SK-N-SH (cell line): ENCODE results near the gene BLID. TPM values are rescaled to one million over a fixed set of nuclear protein-coding genes. Genes with fewer than 3 reads are reported as not detected.

Experiments
- CTCF ChIA-PET: fragments of 300-600, 350-600 bp; formaldehyde crosslinking; extraction: SDS; loops from one replicate; lab custom pipeline; 2021; lab: Yijun Ruan, JAX
- POLR2A ChIA-PET: fragments of 350-600 bp; sonication (Branson Sonifier 250); formaldehyde crosslinking; extraction: SDS; loops from one replicate; lab custom pipeline; 2020; ENCODE audit warnings: antibody characterized with exemption, inconsistent platforms; lab: Yijun Ruan, JAX
- DNase-seq: peaks from one replicate; pipeline ENCODE4 v3.0.0; 2012
- H2AFZ ChIP-seq: fragments of 200-600 bp; sonication (generic); 2 replicates; pipeline ENCODE4 v1.8.1; 2016; ENCODE audit warnings: antibody characterized with exemption, mild to moderate bottlenecking, low read depth
- H3F3A ChIP-seq: fragments of 200-600 bp; sonication (generic); replicated peaks from 2 replicates; pipeline ENCODE3; 2016; ENCODE audit warnings: antibody characterized with exemption, mild to moderate bottlenecking; ENCODE audit not compliant: insufficient read depth
- H3K27ac ChIP-seq, 2 experiments: fragments of 200-500 bp in 1 of 2; fragments of 200-600 bp in 1 of 2; sonication (Bioruptor generic) in 1 of 2; sonication (generic), shearing (Covaris generic) in 1 of 2; 2 replicates each; pipeline versions ENCODE4 v1.5.1 to v1.6.1; 2014 to 2016; ENCODE audit warnings: low read depth in 2 of 2, inconsistent platforms in 1 of 2, low read length in 1 of 2, mild to moderate bottlenecking in 1 of 2, mixed read lengths in 1 of 2
- H3K27me3 ChIP-seq: fragments of 200-600 bp; sonication (generic), shearing (Covaris generic); 2 replicates; pipeline ENCODE4 v1.6.1; 2016; ENCODE audit warnings: mixed run types; ENCODE audit not compliant: insufficient read depth
- H3K36me3 ChIP-seq, 2 experiments: fragments of 200-500 bp in 1 of 2; fragments of 200-600 bp in 1 of 2; sonication (Bioruptor generic) in 1 of 2; sonication (generic) in 1 of 2; replicated peaks in 1 of 2; 2 replicates each; pipeline versions ENCODE3 to v1.5.1; 2014 to 2016; ENCODE audit warnings: low read length in 1 of 2, mild to moderate bottlenecking in 1 of 2; ENCODE audit not compliant: insufficient read depth in 2 of 2, control insufficient read depth in 1 of 2
- H3K4me1 ChIP-seq, 2 experiments: fragments of 200-500 bp in 1 of 2; fragments of 200-600 bp in 1 of 2; sonication (Bioruptor generic) in 1 of 2; sonication (generic), shearing (Covaris generic) in 1 of 2; 2 replicates each; pipeline versions ENCODE4 v1.5.1 to v1.6.1; 2014 to 2016; ENCODE audit warnings: low read depth in 1 of 2, low read length in 1 of 2, mixed run types in 1 of 2; ENCODE audit not compliant: insufficient read depth in 2 of 2, control insufficient read depth in 1 of 2
- H3K4me2 ChIP-seq: fragments of 200-600 bp; sonication (generic), shearing (Covaris generic); 2 replicates; pipeline ENCODE4 v1.6.1; 2017; ENCODE audit warnings: mixed run types
- H3K4me3 ChIP-seq, 2 experiments: fragments of 200-500 bp in 1 of 2; fragments of 200-600 bp in 1 of 2; sonication (Bioruptor generic) in 1 of 2; sonication (generic), shearing (Covaris generic) in 1 of 2; 2 replicates each; pipeline versions ENCODE4 v1.5.1 to v1.8.1; 2014 to 2016; ENCODE audit warnings: low read depth in 2 of 2, inconsistent platforms in 1 of 2, low read length in 1 of 2, mild to moderate bottlenecking in 1 of 2, mixed read lengths in 1 of 2, moderate library complexity in 1 of 2
- H3K79me2 ChIP-seq: fragments of 200-600 bp; sonication (generic); 2 replicates; pipeline ENCODE4 v1.8.1; 2017; ENCODE audit warnings: mild to moderate bottlenecking; ENCODE audit not compliant: insufficient read depth
- H3K9ac ChIP-seq: fragments of 200-600 bp; sonication (generic); 2 replicates; pipeline ENCODE4 v1.6.1; 2017; ENCODE audit warnings: mixed run types
- H3K9me2 ChIP-seq: fragments of 200-600 bp; sonication (generic); 2 replicates; pipeline ENCODE4 v1.6.1; 2017; ENCODE audit warnings: mixed run types
- H3K9me3 ChIP-seq: fragments of 200-600 bp; sonication (generic); 2 replicates; pipeline ENCODE4 v1.6.1; 2017; ENCODE audit warnings: mixed run types, mild to moderate bottlenecking, moderate library complexity
- H4K20me1 ChIP-seq: fragments of 200-600 bp; sonication (generic); 2 replicates; pipeline ENCODE4 v1.6.1; 2017; ENCODE audit warnings: mild to moderate bottlenecking, mixed run types; ENCODE audit not compliant: insufficient read depth
- EP300 ChIP-seq, 2 experiments: IDR thresholded peaks; 2 replicates each; pipeline versions ENCODE4 v1.4.0 to v1.6.1; 2012; ENCODE audit warnings: borderline replicate concordance in 1 of 2, low read depth in 1 of 2, low read length in 1 of 2
- FOSL2 ChIP-seq: IDR thresholded peaks from 2 replicates; pipeline ENCODE4 v1.4.0; 2012; ENCODE audit warnings: low read depth, mild to moderate bottlenecking, moderate library complexity, borderline replicate concordance
- JUND ChIP-seq: IDR thresholded peaks from 2 replicates; pipeline ENCODE4 v1.4.0; 2012
- MEF2A ChIP-seq: IDR thresholded peaks from 2 replicates; pipeline ENCODE4 v1.4.0; 2012; ENCODE audit warnings: low read depth, borderline replicate concordance
- NRF1 ChIP-seq: IDR thresholded peaks from 2 replicates; pipeline ENCODE4 v1.6.1; 2012; ENCODE audit warnings: low read depth, mild to moderate bottlenecking, low read length
- POLR2AphosphoS5 ChIP-seq: IDR thresholded peaks from 2 replicates; pipeline ENCODE4 v1.6.1; 2012; ENCODE audit warnings: low read depth, low read length
- RFX5 ChIP-seq: IDR thresholded peaks from 2 replicates; pipeline ENCODE4 v1.6.1; 2012; ENCODE audit warnings: mild to moderate bottlenecking, improper control_type of control experiment, low read length
- SIN3A ChIP-seq: IDR thresholded peaks from 2 replicates; pipeline ENCODE4 v1.6.1; 2012; ENCODE audit warnings: low read depth, mild to moderate bottlenecking, low read length, moderate library complexity, borderline replicate concordance
- TCF12 ChIP-seq: IDR thresholded peaks from 2 replicates; pipeline ENCODE4 v1.4.0; 2012
- TEAD4 ChIP-seq: IDR thresholded peaks from 2 replicates; pipeline ENCODE4 v1.4.0; 2012; ENCODE audit warnings: mild to moderate bottlenecking, borderline replicate concordance; ENCODE audit not compliant: insufficient read depth
- YY1 ChIP-seq: IDR thresholded peaks from 2 replicates; pipeline ENCODE4 v1.4.0; 2012; ENCODE audit warnings: low read depth, mild to moderate bottlenecking
- ZBTB33 ChIP-seq: IDR thresholded peaks from 2 replicates; pipeline ENCODE4 v1.4.0; 2012; ENCODE audit warnings: low read depth, borderline replicate concordance
- WGBS: methylation state at CpG from one replicate; pipeline ENCODE4 v1.1.6; 2017; ENCODE audit warnings: low lambda C conversion rate; 5-methylcytosine and 5-hydroxymethylcytosine counted together
- polyA plus RNA-seq, 3 experiments: library from polyadenylated mRNA; depleted of rRNA; stranded (reverse); fragments of >200 nt; gene quantifications; 2 replicates each; pipeline ENCODE4 v1.2.3, GENCODE V29; 2012
- TF ChIP-seq, protein P1 (sequence below): IDR thresholded peaks from 2 replicates; pipeline ENCODE4 v1.6.1; 2012; ENCODE audit warnings: mild to moderate bottlenecking, low read depth, low read length, moderate library complexity
- TF ChIP-seq, protein P2 (sequence below): IDR thresholded peaks from 2 replicates; pipeline ENCODE4 v1.4.0; 2012; ENCODE audit warnings: low read depth, borderline replicate concordance
- TF ChIP-seq, protein P3 (sequence below): IDR thresholded peaks from 2 replicates; pipeline ENCODE4 v1.4.0; 2012; ENCODE audit warnings: low read depth

BLID gene
- polyA plus RNA-seq, 1 of the 3 experiments (the other 2 are of a cell fraction) = not detected

- peak overlapping the region; percentile 77 to 80; a peak in 2 of 4 replicates for H3K4me3 ChIP-seq
- no peaks in the 10 kb centered on the region for H3K9me3 ChIP-seq
- H3K36me3 ChIP-seq = peaks cover 54 to 91% of the 10 kb centered on the region in 2 experiments
- ChIA-PET CTCF (interaction anchor here (1.3 to 2.2 kb wide), 3 partner anchors 19 to 439 kb away, joined by 3 to 10 read pairs (median 4); no protein-coding TSS in a partner anchor), POLR2A (no interaction called here)
- 73% methylated on average over 4 of the region's 4 CpGs for WGBS
- H3K4me1 ChIP-seq = peaks cover 3 to 51% of the 10 kb centered on the region in 2 experiments; a peak in 3 of 4 replicates
- H3K27ac ChIP-seq = peak overlapping the region; percentile 94 to 98
- H2AFZ ChIP-seq = no peak overlapping the region
- H3K9me2 ChIP-seq = no peaks in the 10 kb centered on the region
- DNase-seq = no peak
- peaks cover 70% of the 10 kb centered on the region for H4K20me1 ChIP-seq
- peak overlapping the region; percentile 92; the same call in 1 of the 2 replicates for H3K9ac ChIP-seq
- peaks cover 96% of the 10 kb centered on the region for H3F3A ChIP-seq
- H3K79me2 ChIP-seq = peaks cover 100% of the 10 kb centered on the region
- no peaks in the 10 kb centered on the region for H3K27me3 ChIP-seq
- TF ChIP-seq, protein P1, sequence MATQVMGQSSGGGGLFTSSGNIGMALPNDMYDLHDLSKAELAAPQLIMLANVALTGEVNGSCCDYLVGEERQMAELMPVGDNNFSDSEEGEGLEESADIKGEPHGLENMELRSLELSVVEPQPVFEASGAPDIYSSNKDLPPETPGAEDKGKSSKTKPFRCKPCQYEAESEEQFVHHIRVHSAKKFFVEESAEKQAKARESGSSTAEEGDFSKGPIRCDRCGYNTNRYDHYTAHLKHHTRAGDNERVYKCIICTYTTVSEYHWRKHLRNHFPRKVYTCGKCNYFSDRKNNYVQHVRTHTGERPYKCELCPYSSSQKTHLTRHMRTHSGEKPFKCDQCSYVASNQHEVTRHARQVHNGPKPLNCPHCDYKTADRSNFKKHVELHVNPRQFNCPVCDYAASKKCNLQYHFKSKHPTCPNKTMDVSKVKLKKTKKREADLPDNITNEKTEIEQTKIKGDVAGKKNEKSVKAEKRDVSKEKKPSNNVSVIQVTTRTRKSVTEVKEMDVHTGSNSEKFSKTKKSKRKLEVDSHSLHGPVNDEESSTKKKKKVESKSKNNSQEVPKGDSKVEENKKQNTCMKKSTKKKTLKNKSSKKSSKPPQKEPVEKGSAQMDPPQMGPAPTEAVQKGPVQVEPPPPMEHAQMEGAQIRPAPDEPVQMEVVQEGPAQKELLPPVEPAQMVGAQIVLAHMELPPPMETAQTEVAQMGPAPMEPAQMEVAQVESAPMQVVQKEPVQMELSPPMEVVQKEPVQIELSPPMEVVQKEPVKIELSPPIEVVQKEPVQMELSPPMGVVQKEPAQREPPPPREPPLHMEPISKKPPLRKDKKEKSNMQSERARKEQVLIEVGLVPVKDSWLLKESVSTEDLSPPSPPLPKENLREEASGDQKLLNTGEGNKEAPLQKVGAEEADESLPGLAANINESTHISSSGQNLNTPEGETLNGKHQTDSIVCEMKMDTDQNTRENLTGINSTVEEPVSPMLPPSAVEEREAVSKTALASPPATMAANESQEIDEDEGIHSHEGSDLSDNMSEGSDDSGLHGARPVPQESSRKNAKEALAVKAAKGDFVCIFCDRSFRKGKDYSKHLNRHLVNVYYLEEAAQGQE = no peak
- no peak for TF ChIP-seq MEF2A
- TF ChIP-seq JUND = no peak
- no peak for TF ChIP-seq SIN3A
- no peak for TF ChIP-seq NRF1
- TF ChIP-seq, protein P2, sequence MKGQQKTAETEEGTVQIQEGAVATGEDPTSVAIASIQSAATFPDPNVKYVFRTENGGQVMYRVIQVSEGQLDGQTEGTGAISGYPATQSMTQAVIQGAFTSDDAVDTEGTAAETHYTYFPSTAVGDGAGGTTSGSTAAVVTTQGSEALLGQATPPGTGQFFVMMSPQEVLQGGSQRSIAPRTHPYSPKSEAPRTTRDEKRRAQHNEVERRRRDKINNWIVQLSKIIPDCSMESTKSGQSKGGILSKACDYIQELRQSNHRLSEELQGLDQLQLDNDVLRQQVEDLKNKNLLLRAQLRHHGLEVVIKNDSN = no peak
- no peak for TF ChIP-seq EP300 (IDR thresholded peaks at IDR 0.05; ENCODE audit: borderline replicate concordance in 1 of 2, low read depth in 1 of 2, low read length in 1 of 2)
- no peak for TF ChIP-seq YY1
- TF ChIP-seq POLR2AphosphoS5 = no peak
- TF ChIP-seq, all 33 proteins: peak for 0
- H3K4me2 ChIP-seq = peak overlapping the region; percentile 89
Observed at GRCh38 chr11:122094836-122095235, 21.2 kb downstream of the BLID start.

DNA sequence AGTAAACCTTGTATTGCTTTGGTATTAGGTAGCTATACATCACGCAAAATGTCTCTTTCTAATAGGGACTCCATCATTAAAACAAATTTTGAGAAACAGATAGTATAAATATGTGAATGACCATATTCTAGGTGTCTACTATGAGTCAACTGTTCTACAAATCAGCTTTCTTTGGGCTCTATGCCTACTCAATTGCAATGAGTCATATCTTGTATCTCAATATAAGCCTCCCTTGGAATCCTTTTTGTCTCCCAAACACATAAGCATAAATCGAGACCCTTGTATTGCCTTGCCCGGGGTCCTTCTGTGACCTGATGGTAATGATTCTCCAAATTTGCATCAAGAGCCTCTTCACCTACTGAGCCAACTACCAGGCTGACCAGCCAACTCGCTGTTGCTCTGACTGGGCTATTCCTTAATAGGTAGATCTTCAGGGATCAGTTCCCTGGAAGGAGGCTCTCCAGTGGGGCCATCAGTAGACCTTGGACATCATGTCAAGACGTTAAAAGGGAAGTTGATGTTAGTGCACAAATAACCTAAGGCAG lies 22.2 kb downstream of the BLID start:
- Histone ChIP-seq H3K9me2 (no peaks in the 10 kb centered on the region), H3F3A (peaks cover 96% of the 10 kb centered on the region), H2AFZ (no peak overlapping the region), H3K79me2 (peaks cover 100% of the 10 kb centered on the region), H3K36me3 (peaks cover 64 to 92% of the 10 kb centered on the region in 2 experiments), H3K4me2 (peak overlapping the region; percentile 89), H3K4me1 (peaks cover 3 to 59% of the 10 kb centered on the region in 2 experiments; a peak in 3 of 4 replicates), H3K27ac (peak overlapping the region; percentile 94 to 98), H3K27me3 (no peaks in the 10 kb centered on the region), H4K20me1 (peaks cover 75% of the 10 kb centered on the region), H3K9ac (no peak overlapping the region), H3K4me3 (peak overlapping the region in 1 of 2 experiments; percentile 39; a peak in 2 of 4 replicates), H3K9me3 (no peaks in the 10 kb centered on the region)
- ChIA-PET POLR2A (no interaction called here), CTCF (interaction anchor here (1.3 to 2.2 kb wide), 2 partner anchors 18 to 438 kb away, joined by 3 to 10 read pairs; no protein-coding TSS in a partner anchor)
- TF ChIP-seq RFX5 (no peak), ZBTB33 (no peak), JUND (peak; percentile 71; the same call in 1 of the 2 replicates), TCF12 (0 out of 2 replicates have a peak, but pooled peaks have one; percentile 11), FOSL2 (peak; percentile 76; the same call in 1 of the 2 replicates), TEAD4 (no peak)
- TF ChIP-seq, protein P3, sequence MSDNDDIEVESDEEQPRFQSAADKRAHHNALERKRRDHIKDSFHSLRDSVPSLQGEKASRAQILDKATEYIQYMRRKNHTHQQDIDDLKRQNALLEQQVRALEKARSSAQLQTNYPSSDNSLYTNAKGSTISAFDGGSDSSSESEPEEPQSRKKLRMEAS = no peak
- WGBS = 78% methylated on average over 5 of the region's 5 CpGs
- DNase-seq = no peak
